Lower leg skin (tissue), 4 donors: Measurements from ENCODE around the gene KDM2B. TPM values are rescaled to one million over a fixed set of nuclear protein-coding genes. Genes with fewer than 3 reads are reported as not detected.

Experiments
- DNase-seq, 2 donors: peaks; one replicate each; pipeline ENCODE4 v3.0.0-alpha.2; 2019; ENCODE audit warnings: low spot score in 2 of 2
- H3K4me3 ChIP-seq: fragments of 200-600 bp; sonication (generic); 2 replicates; pipeline ENCODE4 v1.5.1; 2017; ENCODE audit warnings: mild to moderate bottlenecking, low read depth; ENCODE audit not compliant: poor library complexity, severe bottlenecking
- CTCF ChIP-seq, 3 donors: fragments of 450-650 bp; IDR thresholded peaks; one replicate each; pipeline ENCODE4 v1.5.1; 2016; ENCODE audit warnings: antibody characterized with exemption in 3 of 3, mild to moderate bottlenecking in 3 of 3, moderate library complexity in 2 of 3
- POLR2A ChIP-seq, 2 donors: fragments of 450-650 bp; IDR thresholded peaks; one replicate each; pipeline ENCODE4 v1.6.1; 2016 to 2017; ENCODE audit warnings: antibody characterized with exemption in 2 of 2, mild to moderate bottlenecking in 1 of 2, moderate library complexity in 1 of 2
- WGBS, 2 donors: methylation state at CpG; one replicate each; pipeline ENCODE4 v1.1.5; 2018; 5-methylcytosine and 5-hydroxymethylcytosine counted together
- intact Hi-C: fragments of 100-400 bp; cut with DNase I; formaldehyde crosslinking; loops from one replicate; pipeline ENCODE4 v1.15.0; 2023; ENCODE audit warnings: low total_unique reads
- total RNA-seq, 4 donors: library from RNA; depleted of rRNA; stranded (reverse); fragments of >200 nt; gene quantifications; one replicate each; pipeline ENCODE4 v1.1.0, GENCODE V29; 2016

KDM2B gene
- total RNA-seq, 4 donors from 2014 or later: 28.9 to 72.1 (median 47.9) TPM

- DNase-seq: no peak
- H3K4me3 ChIP-seq: no peak overlapping the region
- WGBS, 2 donors: 79 to 81% methylated on average over 8 of the region's 8 CpGs
- intact Hi-C loops: loop anchor here (10.0 kb wide), 1 partner anchor 46 kb away; no protein-coding TSS in a partner anchor
- no peak for TF ChIP-seq POLR2A (IDR thresholded peaks at IDR 0.05)
- no peak for TF ChIP-seq CTCF (IDR thresholded peaks at IDR 0.05)
Measured at GRCh38 chr12:121620333-121620891, 39.6 kb upstream of the KDM2B start.

DNA sequence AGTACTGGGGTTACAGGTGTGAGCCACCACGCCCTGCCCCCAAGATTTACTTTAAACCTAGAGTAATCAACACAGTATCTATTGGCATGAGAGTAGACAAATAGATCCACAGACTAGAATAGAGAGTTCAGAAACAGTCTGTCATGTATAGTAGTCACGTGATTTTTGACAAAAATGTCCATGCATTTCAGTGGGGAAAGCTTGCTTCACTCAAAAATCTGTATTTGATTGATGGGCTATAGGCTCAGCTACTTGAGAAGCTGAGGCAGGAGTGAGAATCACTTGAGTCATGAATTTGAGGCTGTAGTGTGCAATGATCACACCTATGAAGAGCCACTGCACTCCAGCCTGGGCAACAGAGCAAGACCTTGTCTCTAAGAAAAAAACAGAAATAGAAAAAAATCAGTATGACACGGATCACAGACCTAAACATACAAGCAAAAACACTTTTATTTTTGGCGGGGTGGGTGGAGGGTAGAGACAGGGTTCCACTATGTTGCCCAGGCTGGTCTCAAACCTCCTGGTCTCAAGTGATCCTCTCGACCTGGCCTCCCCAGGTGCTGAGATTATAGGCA is 37.9 kb upstream of the KDM2B start:
- 88 to 89% methylated on average over 5 of the region's 5 CpGs for WGBS, 2 donors
- no peak for TF ChIP-seq POLR2A (IDR thresholded peaks at IDR 0.05)
- no peak for TF ChIP-seq CTCF (IDR thresholded peaks at IDR 0.05)
- H3K4me3 ChIP-seq: no peak overlapping the region
- no peak for DNase-seq
- intact Hi-C loops: no loop called here

- intact Hi-C loops: no loop called here
- H3K4me3 ChIP-seq: no peak overlapping the region
- WGBS, 2 donors: 76 to 80% methylated on average over 9 of the region's 9 CpGs
- DNase-seq: no peak
- TF ChIP-seq CTCF (IDR thresholded peaks at IDR 0.05) (no peak), POLR2A (IDR thresholded peaks at IDR 0.05) (no peak)
Measured at GRCh38 chr12:121614872-121615467, 34.1 kb upstream of the KDM2B start.

GRCh38 chr12:121613462-121613861 is 32.6 kb upstream of the KDM2B start:
- 93 to 94% methylated on average over 7 of the region's 7 CpGs for WGBS, 2 donors
- TF ChIP-seq POLR2A (IDR thresholded peaks at IDR 0.05) (no peak), CTCF (IDR thresholded peaks at IDR 0.05) (no peak)
- intact Hi-C loops: no loop called here
- H3K4me3 ChIP-seq: no peak overlapping the region
- DNase-seq: no peak

DNA sequence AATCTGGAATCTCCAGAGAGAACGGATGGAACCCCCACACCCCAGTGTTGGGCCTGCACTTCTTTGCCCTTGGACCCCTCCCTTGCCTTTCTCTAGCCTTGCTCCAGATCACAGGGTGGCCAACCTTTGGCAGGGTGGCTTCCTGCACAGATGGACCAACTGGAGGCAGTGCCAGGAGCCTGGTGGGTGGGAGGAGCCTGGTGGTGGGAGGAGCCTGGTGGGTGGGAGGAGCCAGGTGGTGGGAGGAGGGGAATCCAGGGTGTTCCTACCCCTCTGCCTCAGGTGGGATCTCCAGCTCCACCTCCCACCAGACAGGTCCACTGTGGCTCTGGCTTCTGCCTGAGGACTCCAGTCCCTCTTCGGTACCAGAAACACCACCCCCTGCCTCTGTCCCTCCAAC is 30.5 kb upstream of the KDM2B start:
- 91 to 92% methylated on average over 2 of the region's 2 CpGs for WGBS, 2 donors
- DNase-seq: no peak
- H3K4me3 ChIP-seq: no peak overlapping the region
- intact Hi-C loops: no loop called here
- TF ChIP-seq POLR2A (IDR thresholded peaks at IDR 0.05): no peak
- no peak for TF ChIP-seq CTCF (IDR thresholded peaks at IDR 0.05)
